SK-N-MC (cell line): ENCODE results near the gene TTLL10.

Experiments
- EZH2 ChIP-seq: fragments of 200-600 bp; sonication (generic); IDR thresholded peaks from one replicate; pipeline ENCODE4 v1.6.1; 2017; ENCODE audit warnings: antibody characterized with exemption
- FOXP2 ChIP-seq: optimal IDR thresholded peaks from 2 replicates; pipeline ENCODE3; 2011; ENCODE audit warnings: mild to moderate bottlenecking, moderate library complexity; ENCODE audit not compliant: insufficient read depth; ENCODE audit errors: extremely low read length, control extremely low read depth
- POLR2AphosphoS5 ChIP-seq: IDR thresholded peaks from 2 replicates; pipeline ENCODE4 v1.6.1; 2012; ENCODE audit warnings: mild to moderate bottlenecking, low read depth, low read length, borderline replicate concordance

GRCh38 chr1:1173061-1173792 lies 453 bp upstream of the TTLL10 start:
- TF ChIP-seq POLR2AphosphoS5, result no peak
- TF ChIP-seq EZH2, result no peak
- no peak for TF ChIP-seq FOXP2
